UCSD-AML1 (cell line): ENCODE data around the gene DCAF16.

Source experiments
- DNase-seq: peaks from one replicate; lab custom pipeline; 2025; ENCODE audit not compliant: unreplicated experiment; lab: John Stamatoyannopoulos, UW

DCAF16 gene

GRCh38 chr4:17785858-17786257, 24.7 kb downstream of the DCAF16 start:
- DNase-seq: no peak

- no peak for DNase-seq
These were observed 29.0 kb downstream of the DCAF16 start, which contains the start of gene FAM184B for GRCh38 chr4:17781300-17782287. Gene FAM184B, minus strand, starts transcription at chr4:17781621. Its CDS starts 322 bp downstream, at chr4:17781299.

GRCh38 chr4:17780501-17781299, 29.9 kb downstream of the DCAF16 start:
- DNase-seq: no peak

- no peak for DNase-seq
These were observed 32.1 kb downstream of the DCAF16 start for GRCh38 chr4:17778431-17778830.

GRCh38 chr4:17773135-17773698, 37.3 kb downstream of the DCAF16 start:
- no peak for DNase-seq

GRCh38 chr4:17771284-17771908, 39.2 kb downstream of the DCAF16 start:
- no peak for DNase-seq

GRCh38 chr4:17770845-17771244, 39.7 kb downstream of the DCAF16 start:
- no peak for DNase-seq

GRCh38 chr4:17769406-17770174, 41.0 kb downstream of the DCAF16 start:
- no peak for DNase-seq

GRCh38 chr4:17766826-17767458, 43.6 kb downstream of the DCAF16 start:
- no peak for DNase-seq

- DNase-seq: no peak
These were observed 44.9 kb downstream of the DCAF16 start for GRCh38 chr4:17765514-17766286.

GRCh38 chr4:17763931-17764330, 46.6 kb downstream of the DCAF16 start:
- no peak for DNase-seq

GRCh38 chr4:17763416-17763815, 47.1 kb downstream of the DCAF16 start:
- no peak for DNase-seq

- DNase-seq: no peak
These were observed 47.8 kb downstream of the DCAF16 start for GRCh38 chr4:17762726-17763125.

GRCh38 chr4:17761062-17761461, 49.5 kb downstream of the DCAF16 start:
- DNase-seq: no peak

GRCh38 chr4:17760626-17761025, 49.9 kb downstream of the DCAF16 start:
- no peak for DNase-seq

- no peak for DNase-seq
These were observed 52.1 kb downstream of the DCAF16 start for GRCh38 chr4:17758485-17758884.

GRCh38 chr4:17757621-17758020, 52.9 kb downstream of the DCAF16 start:
- DNase-seq: no peak

GRCh38 chr4:17753646-17754045, 56.9 kb downstream of the DCAF16 start:
- no peak for DNase-seq
